DND-41 (cell line): ENCODE results near the gene PDZD4.

ENCODE experiments used
- CTCF ChIP-seq: IDR thresholded peaks from 2 replicates; pipeline ENCODE4 v1.5.1; 2012; ENCODE audit warnings: borderline replicate concordance, low read length, moderate library complexity, mild to moderate bottlenecking; ENCODE audit not compliant: poor library complexity, severe bottlenecking; ENCODE audit errors: extremely low read depth
- EZH2 ChIP-seq: IDR thresholded peaks from 3 replicates; pipeline ENCODE4 v1.6.1; 2012; ENCODE audit warnings: borderline replicate concordance, low read depth, mild to moderate bottlenecking, moderate library complexity, low read length, inconsistent platforms; ENCODE audit not compliant: severe bottlenecking

GRCh38 chrX:153868576-153869472 lies 38.5 kb upstream of the PDZD4 start:
- TF ChIP-seq CTCF (no peak), EZH2 (no peak)
